ENCODE data around the gene OLIG2. TPM values are rescaled to one million over a fixed set of nuclear protein-coding genes. Genes with fewer than 3 reads are reported as not detected.

The OLIG2 gene
- polyA plus RNA-seq (ENCODE audit: insufficient read length in 4 of 4) = not detected

DNA sequence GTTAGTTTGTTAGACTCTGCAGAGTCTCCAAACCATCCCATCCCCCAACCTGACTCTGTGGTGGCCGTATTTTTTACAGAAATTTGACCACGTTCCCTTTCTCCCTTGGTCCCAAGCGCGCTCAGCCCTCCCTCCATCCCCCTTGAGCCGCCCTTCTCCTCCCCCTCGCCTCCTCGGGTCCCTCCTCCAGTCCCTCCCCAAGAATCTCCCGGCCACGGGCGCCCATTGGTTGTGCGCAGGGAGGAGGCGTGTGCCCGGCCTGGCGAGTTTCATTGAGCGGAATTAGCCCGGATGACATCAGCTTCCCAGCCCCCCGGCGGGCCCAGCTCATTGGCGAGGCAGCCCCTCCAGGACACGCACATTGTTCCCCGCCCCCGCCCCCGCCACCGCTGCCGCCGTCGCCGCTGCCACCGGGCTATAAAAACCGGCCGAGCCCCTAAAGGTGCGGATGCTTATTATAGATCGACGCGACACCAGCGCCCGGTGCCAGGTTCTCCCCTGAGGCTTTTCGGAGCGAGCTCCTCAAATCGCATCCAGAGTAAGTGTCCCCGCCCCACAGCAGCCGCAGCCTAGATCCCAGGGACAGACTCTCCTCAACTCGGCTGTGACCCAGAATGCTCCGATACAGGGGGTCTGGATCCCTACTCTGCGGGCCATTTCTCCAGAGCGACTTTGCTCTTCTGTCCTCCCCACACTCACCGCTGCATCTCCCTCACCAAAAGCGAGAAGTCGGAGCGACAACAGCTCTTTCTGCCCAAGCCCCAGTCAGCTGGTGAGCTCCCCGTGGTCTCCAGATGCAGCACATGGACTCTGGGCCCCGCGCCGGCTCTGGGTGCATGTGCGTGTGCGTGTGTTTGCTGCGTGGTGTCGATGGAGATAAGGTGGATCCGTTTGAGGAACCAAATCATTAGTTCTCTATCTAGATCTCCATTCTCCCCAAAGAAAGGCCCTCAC lies at the start of gene OLIG2:
OLIG2 (plus strand) TSS at position 447 of the 954 bp plus-strand sequence. CDS start 928 bp downstream, outside the sequence.
- DNase-seq (ENCODE audit: low read depth in 4 of 4, low spot score in 3 of 4) = no peak

- no peak for DNase-seq (ENCODE audit: low read depth in 4 of 4, low spot score in 3 of 4)
Observed at GRCh38 chr21:32976791-32977190, 48.9 kb upstream of the OLIG2 start.

- DNase-seq (ENCODE audit: low read depth in 4 of 4, low spot score in 3 of 4) = no peak
Observed at GRCh38 chr21:32977216-32977615, 48.5 kb upstream of the OLIG2 start.

GRCh38 chr21:32978331-32979270 lies 47.1 kb upstream of the OLIG2 start:
- DNase-seq (ENCODE audit: low read depth in 4 of 4, low spot score in 3 of 4) = no peak

GRCh38 chr21:32979598-32980268 lies 46.0 kb upstream of the OLIG2 start:
- no peak for DNase-seq (ENCODE audit: low read depth in 4 of 4, low spot score in 3 of 4)

- DNase-seq (ENCODE audit: low read depth in 4 of 4, low spot score in 3 of 4) = no peak
Observed at GRCh38 chr21:32981096-32981495, 44.6 kb upstream of the OLIG2 start.

DNA sequence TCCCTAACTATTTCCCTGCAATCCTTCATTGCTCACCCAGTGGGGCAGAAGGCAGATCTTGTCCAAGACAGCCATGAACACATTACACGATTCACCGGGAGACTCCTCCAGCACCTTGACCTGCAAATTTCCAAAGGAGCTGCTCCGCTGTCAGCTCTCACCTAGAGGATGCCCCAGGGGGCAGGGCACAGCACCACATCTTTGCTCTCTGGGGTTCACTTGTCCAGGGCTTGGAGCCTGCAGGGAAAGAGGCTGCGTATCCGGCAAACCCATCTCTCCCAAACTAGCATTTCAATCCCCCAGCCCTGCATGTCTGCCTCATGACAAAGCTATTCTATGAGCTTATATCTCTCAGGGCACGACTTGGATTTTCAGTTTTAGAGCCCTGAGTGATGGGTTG lies 35.1 kb upstream of the OLIG2 start:
- no peak for DNase-seq (ENCODE audit: low read depth in 4 of 4, low spot score in 3 of 4)

DNA sequence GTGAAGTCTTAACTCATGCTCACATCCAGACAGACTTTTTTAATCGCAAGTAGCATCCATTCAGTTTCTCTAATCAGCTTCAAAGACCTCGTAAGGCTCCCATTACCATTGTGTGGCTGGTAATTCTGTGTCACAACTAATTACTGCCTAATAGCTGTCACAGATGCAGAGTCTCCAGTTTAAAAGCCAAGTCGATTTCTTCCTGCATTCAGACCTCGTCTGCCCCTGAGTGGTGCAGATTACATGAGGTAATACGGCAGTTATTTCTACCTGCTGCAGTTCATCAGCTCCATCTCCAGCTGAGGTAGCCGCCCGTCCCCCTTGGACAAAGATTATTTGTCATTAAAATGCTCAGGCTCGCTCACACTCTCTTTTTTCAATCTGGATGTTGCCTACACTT lies 34.4 kb upstream of the OLIG2 start:
- no peak for DNase-seq (ENCODE audit: low read depth in 4 of 4, low spot score in 3 of 4)

DNA sequence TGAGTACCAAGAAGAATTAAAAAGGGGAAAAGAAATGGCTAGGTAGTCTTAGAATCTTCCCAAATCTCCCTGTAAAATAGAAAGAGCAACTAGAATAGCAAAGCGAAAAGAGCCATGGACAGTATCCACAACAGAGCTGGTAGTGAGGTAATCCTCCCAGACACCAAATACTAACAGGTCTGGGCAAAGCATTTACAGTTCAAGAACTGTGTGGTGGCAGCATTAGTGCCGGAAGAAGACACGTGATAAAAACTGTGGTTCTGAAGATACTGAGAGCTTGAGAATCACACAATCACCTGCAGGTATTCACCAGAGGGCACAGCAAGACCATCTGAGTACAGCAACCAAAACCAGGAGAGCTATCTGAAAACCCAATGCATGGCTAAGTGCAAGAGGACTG lies 31.8 kb upstream of the OLIG2 start:
- DNase-seq (ENCODE audit: low read depth in 4 of 4, low spot score in 3 of 4) = no peak

- DNase-seq (ENCODE audit: low read depth in 4 of 4, low spot score in 3 of 4) = no peak
Observed at GRCh38 chr21:32994305-32994704, 31.4 kb upstream of the OLIG2 start.

DNA sequence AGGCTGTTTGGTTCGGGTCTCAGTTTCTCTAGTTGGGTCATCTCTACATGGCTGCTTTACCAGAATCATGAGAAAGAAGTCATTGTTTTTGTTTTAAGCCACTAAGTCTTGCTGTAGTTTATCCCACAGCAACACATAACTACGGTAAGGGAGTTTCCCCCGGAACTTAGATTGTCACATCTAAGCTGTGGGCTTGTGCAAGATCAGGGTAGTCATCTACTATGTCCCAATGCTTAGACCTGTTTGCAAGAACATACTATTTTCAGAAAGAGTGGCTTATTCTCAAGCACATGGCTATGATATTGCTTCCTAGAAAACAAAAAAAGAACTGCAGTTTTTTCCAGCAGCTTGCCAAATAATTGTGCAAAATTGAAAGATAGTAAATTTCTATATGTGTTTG lies 18.0 kb upstream of the OLIG2 start:
- DNase-seq (ENCODE audit: low read depth in 4 of 4, low spot score in 3 of 4) = no peak

DNA sequence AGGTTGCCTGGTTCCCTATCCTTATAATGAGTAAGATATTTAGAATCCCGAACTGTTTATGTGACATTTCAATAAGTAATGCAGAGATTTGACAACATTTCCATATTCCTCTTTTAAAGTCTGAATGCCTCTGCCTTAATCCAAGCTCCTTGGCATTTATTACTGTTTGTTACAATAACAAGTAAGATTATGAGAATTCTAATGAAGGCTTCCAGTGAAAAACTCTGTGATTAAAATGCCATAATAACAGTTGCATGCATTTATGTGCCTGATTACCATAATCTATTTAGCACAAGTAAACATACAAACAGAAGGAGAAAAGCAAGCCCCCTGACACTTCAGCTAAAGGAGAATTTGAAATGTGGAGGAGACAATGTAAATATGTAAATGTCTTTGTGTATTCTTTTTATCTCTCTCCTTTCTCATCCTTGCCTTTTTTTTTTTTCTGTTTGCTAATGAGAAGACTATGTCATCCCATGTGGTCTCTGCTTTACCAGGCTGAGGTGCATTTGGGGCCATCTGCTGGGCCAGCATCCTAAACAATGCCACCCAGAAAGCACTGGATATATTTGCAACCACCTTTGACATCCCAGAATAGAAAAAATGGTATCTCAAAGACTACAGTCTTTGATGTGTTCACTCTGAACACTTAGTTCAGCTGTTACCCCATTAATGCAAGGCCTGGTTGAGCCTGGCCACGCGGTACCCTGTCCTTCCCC lies 17.2 kb upstream of the OLIG2 start:
- DNase-seq (ENCODE audit: low read depth in 4 of 4, low spot score in 3 of 4) = no peak

DNA sequence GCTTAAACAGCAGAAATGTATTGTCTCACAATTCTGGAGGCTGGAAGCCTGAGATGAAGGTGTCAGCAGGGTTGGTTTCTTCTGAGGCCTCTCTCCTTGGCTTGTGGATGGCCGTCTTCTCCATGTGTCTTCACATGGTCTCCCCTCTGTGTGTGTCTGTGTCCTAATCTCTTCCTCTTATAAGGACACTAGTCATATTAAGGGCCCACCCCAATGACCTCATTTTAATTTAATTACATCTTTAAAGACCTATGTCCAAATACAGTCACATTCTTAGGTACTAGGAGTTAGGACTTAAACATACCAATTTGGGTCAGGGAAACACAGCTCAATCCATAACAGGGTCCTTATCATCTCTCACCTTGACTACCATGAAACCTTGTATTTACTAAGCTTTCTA lies 14.8 kb upstream of the OLIG2 start:
- no peak for DNase-seq (ENCODE audit: low read depth in 4 of 4, low spot score in 3 of 4)

DNA sequence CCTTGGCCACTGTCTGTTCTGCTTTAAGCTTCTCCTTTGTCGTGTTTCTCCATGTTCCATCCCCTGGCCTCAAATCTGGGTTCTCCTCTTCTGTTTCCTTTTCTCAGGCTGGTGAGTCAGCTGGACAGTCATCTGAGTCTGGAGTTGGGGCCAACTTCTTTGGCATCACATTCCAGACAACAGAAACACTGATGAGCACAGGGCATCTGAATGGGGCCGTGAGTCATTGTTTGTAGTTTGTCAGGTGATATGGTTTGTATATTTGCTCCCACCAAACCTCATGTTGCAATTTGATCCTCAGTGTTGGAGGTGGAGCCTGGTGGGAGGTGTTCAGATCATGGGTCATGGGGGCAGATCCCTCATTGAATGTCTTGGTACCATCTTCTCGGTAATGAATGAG lies 14.3 kb upstream of the OLIG2 start:
- DNase-seq (ENCODE audit: low read depth in 4 of 4, low spot score in 3 of 4) = no peak

DNA sequence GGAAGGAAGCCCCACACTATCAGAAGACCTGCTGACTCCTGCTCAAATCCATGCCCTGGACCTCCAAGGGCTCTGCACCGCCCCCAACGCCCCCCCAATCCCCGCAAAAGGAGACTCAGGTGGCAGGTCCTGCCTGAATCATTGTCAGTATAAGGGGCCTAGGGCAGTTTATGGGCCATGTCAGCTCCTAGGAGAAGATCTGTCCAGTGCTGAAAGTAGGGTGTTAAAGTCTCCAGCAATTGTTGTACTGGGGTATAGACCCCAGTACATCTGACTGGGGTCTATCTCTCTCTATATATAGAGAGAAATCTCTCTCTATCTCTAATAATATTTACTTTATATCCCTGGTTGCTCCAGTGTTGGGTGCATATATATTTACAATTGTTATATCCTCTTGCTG lies 12.1 kb upstream of the OLIG2 start:
- DNase-seq (ENCODE audit: low read depth in 4 of 4, low spot score in 3 of 4) = no peak

DNA sequence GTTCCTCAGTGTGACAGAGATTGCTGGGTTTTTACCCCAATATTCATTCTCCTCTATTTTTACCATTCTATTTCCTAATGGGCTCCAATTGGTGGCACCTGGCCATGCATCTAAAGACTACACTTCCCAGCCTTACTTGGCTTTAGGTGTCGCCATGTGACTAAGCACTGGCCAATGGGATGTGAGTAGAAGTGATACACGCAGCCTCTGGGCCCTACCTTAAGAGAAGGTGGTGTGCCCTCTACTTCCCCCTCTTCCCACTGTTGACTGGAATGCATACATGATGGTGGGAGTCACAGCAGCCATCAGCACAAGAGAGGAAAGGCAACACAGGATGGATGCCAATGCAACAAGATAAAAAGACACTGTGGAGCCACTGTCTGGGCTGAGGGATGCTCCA lies 11.4 kb upstream of the OLIG2 start:
- DNase-seq (ENCODE audit: low read depth in 4 of 4, low spot score in 3 of 4) = no peak

GRCh38 chr21:33015096-33015495 lies 10.6 kb upstream of the OLIG2 start:
- no peak for DNase-seq (ENCODE audit: low read depth in 4 of 4, low spot score in 3 of 4)

- no peak for DNase-seq (ENCODE audit: low read depth in 4 of 4, low spot score in 3 of 4)
Observed at GRCh38 chr21:33015756-33016155, 10.0 kb upstream of the OLIG2 start.

DNA sequence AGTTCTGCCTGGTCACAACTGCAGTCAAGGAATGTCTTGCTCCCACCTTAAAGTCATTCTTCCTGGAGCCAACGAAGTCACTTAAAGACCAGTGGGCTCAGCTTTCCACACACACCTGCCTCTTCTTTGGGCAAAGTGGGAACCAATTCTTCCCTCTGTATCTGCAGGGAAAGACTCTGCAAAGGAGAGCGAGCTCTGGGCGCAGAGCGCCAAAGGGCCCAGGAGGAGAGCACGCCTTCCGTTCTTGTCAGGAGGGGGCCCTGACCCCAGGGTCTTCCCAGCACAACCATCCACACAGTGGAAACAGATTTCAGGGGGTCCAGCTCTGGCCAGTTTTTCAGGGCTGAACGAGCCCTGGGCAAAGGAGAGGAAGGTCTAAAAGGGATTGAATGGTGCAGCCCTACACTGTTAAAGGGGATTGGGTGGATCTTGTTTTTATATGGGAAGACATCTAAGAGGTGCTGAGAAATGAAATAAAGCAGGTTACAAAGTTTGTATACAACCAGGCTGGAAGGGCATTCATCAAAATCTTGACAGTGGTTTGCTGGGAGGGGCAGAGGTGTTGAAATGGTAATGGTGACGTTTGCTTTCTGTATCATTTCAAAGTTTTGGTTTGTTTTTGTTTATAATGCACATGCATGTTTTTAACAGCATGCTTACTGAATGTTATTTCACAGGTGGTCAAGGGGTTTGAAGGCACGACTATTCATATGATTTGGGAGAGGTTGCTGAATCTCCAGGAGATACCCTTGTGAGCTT lies 6.8 kb upstream of the OLIG2 start:
- no peak for DNase-seq (ENCODE audit: low read depth in 4 of 4, low spot score in 3 of 4)

DNA sequence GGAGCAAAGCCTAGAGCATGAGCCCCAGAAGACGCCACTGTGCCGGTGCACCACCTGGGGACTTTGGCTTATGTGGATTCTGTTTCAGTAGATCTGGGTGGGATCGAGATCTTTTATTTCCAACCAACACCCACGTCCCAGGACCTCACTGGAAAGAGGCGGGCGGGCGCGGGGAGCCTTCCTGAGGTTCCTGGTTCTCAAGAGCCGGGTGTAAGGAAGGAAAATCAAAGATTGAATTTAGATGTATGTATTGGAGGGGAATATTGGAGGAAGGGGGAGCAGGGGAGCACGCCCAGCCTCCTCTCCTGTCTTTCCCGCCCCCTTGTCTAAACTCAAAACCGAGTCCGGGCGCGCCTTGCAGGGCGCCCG lies 6.2 kb upstream of the OLIG2 start:
- no peak for DNase-seq (ENCODE audit: low read depth in 4 of 4, low spot score in 3 of 4)
